GM21619 (cell line): ENCODE results near the gene WIZ.

Experiments used
- ATAC-seq: cut with Tn5 transposase; IDR thresholded peaks from one replicate; pipeline ENCODE4 v1.9.1; 2021; ENCODE audit not compliant: unreplicated experiment

Gene WIZ

DNA sequence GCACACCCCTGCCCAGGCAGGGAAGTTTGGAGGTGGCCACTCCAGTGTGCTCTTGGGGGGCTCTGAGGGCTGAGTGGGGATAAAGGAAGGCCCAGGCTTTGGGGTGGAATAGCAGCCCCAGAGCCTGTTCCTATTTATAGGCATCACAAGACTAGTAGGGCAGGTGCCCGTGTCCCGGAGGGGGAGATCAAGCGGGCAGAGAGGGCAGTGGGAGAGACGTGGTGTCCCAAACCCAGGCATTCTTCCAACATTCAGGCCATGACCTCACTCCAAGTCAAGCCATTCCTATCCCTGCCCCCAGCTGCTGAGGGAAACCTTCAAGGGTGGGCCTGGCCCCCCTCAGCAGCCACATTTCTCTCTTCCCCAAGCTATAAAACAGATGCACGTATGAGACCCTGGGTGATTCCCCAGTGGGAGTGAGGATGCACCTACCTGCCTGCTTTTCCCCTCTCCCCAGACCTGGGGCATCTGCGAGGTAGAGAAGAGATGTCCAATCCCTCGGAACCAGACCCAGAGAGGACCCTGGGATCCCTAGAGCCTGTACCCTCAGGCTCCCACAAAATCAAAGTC lies 3.9 kb downstream of the WIZ start:
- no peak for ATAC-seq

DNA sequence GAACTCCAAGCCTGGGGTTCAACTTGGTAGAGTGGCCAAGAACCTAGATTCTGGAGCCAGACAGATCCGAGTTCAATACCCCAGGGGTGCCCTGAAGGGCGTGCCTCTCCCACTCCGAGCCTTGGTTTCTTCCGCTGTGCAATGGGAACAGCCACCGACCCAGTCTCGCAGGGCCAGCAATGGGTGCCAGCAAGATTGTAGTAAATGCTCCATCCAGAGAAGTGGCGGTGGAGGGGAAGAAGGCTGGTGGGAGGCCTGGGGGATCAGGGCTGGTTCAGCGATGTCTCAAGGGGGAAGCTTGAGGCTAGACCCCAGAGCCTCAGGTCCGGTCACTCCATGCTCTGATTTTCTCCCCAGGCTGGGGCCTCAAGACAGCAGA lies 4.5 kb downstream of the WIZ start:
- no peak for ATAC-seq

DNA sequence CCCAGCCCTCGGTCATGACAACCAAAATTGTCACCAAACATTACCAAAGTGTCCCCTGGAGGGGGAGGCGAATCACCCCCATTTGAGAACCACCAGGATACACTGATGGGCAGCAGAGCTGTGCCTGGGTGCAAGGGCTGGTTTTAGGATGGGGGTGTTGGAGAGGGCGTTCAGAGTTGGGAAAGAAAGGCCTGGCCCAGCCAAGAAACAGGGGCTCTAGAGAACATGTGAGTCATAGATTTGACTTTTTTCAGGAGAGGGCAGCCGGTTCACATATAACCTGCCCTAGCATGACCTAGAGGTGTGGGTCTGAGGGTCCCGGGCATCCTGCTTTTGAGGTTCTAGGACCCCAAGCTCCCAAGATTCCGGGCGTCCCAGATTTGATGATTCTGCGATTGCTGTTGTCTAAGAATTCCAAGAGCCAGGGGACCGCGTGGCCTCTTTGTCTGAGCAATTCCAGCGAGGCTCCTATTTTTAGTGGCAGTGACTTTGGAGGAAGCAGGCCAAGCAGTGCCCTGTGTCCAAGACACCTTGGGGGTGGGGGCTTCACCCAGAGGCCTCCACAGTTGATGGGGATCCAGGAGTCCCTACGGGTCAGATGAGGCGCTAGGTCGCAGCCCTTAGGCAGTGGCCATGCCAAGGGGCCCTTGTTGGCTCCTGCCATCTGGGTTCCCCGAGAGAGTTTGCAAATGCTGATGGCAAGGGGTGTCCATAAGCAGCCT lies 5.1 kb downstream of the WIZ start:
- no peak for ATAC-seq

GRCh38 chr19:15443838-15444237 lies 5.9 kb downstream of the WIZ start:
- ATAC-seq = no peak

GRCh38 chr19:15443325-15443724 lies 6.4 kb downstream of the WIZ start:
- ATAC-seq = no peak

DNA sequence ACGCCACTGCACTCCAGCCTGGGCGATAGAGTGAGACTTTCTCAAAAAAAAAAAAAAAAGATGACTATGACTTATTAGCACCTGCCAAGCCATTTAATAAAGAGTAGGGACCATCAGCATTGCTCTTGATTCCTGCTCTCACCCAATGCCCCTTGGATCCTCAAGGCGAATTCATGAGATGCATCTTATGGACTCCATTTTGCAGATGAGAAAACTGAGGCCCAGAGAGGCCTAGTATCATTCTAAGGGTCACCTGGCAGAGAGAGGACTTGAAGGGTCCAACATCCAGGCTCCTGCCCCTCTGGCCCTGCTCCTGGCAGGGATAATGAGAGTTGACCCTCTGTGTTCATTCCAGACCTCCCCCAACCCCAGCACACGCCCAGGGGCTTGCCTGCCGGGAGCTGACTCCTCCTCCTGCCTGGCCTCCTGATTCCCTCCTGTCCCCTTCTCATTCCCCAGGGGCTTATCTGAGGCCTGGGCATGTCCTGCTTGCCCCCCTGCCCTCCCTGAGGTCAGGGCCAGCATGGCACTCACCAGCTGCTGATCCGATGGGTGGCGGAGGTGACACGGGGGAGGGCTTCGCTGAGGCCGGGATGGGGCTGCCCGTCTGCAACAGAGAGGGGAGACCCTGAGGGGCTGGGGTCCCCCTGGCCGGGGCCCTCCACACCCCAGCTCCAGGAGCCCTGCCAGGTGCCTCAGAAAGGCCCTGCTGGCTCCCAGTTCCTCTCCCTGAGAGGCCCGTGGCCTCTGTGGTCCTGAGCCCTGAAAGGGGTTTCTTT lies 7.4 kb downstream of the WIZ start:
- ATAC-seq = no peak

DNA sequence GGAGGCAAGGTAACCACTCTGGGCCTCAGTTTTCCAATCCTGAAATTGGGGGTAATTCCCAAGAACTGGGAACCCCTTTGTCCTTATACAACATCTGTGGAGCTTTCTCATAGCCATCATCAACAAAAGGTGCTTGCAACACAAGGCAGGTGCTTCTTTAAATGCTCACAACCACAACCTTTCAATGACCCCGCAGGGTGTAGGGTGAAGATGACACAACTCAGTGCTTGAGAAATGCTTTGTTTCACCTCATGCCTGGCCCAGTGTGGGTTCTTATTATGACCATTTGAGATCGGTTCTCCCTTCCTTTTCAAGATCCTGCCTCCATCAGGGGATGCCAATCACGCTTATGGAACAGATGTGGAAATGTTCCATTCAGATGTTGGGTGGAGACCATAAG lies 8.4 kb downstream of the WIZ start:
- no peak for ATAC-seq

- no peak for ATAC-seq
Measured at GRCh38 chr19:15439821-15440641, 9.7 kb downstream of the WIZ start.

DNA sequence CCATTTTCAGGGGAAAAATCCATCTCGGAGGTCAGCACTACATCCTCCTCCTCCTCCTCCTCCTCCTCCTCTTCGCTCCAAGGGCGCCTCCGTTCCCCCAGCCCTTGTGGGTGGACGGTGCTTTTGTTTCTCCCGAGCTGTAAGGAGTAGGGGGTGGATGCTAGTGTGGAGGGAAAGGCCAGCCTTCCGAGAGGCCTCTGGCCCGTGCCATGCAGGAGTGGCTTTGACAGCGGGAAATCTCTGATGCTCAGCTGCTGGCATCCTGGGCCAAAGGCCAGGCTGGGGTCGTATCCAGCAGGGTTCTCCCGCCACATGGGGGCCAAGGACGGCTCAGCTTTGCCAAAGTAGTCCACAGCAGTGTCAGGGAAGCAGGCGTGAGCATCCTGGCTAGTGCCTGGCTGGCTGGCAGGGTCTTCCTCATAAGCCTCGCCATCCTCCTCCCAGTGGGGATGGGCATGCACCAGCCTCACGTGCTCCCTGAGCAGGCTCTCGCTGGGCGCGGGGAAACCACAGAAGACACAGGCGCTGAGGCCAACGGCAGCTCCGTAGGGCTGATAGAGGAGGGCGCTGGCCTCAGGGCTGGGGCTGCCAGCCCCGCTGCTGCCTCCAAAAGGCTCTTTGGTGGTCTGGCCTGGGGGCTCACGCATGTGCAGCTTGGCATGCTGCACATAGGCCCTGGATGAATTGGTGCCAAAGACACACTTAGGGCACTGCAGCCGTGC lies 10.5 kb downstream of the WIZ start:
- no peak for ATAC-seq

DNA sequence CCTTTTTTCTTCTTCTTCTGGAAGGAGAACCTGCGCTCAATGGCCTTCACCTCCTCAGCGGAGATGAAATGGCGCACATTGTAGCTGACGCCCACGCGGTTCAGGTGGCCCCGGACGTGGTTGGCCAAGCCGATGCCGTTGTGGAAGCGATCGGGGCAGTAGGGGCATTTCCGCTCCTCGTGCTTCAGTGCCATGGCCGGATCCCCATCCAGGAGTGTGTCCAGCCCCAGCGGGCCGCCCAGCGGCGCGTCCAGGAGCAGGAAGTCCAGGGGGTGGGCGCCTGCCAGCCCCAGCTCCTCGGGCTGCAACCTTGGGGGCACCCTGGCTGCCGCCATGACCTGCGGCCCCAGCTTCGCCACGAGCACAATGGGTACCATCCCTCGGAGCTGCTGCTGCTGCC lies 11.2 kb downstream of the WIZ start:
- no peak for ATAC-seq

- no peak for ATAC-seq
Measured at GRCh38 chr19:15438124-15438496, 11.6 kb downstream of the WIZ start.

DNA sequence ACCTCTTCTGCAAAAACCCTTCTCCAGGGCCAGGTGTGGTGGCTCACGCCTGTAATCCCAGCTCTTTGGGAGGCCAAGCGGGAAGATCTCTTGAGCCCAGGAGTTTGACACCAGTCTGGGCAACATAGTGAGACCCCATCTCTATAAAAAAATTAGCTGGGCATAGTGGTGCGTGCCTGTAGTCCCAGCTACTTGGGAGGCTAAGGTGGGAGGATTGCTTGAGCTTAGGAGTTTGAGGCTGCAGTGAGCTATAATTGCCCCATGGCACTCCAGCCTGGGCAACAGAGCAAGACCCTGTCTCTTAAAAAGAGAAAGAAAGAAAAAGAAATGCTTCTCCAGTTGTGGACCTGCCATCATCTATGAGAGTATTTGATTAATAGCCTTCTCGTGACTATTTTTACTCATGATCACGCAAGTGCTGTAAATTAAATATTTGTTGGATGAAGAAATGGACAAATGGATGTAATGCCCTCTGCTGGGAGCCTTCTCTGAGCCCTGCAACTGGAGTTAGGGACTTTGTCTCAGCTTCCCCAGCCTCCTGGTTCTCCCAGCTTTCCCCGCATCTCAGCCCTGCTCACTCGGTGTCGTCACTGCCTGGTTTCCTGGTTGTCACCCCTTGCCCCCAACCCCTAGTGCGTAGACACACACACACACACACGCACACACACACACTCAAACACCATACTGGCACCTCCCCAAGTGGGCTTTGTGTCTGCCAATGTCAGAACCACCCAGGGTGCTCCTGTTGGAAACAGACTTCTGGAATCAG lies 12.2 kb downstream of the WIZ start:
- no peak for ATAC-seq

DNA sequence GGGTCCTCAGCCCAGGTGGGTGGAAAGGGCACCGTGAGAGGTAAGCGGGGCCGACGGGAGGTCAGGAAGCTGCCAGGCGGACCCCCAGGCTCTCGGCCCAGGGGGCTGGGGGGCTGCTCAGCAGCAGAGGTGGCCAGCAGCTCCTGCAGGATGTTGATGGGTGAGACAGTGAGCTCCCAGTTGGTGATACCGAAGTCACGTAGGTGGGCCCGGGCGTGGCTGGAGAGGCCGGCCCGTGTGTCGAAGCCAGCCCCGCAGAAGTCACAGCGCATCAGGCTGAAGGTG lies 13.0 kb downstream of the WIZ start:
- no peak for ATAC-seq

- no peak for ATAC-seq
Measured at GRCh38 chr19:15436012-15436825, 13.5 kb downstream of the WIZ start.

- ATAC-seq = no peak
Measured at GRCh38 chr19:15433519-15434069, 16.2 kb downstream of the WIZ start.

GRCh38 chr19:15432629-15433518 lies 16.9 kb downstream of the WIZ start:
- peak; percentile 44 for ATAC-seq

- no peak for ATAC-seq
Measured at GRCh38 chr19:15432018-15432494, 17.7 kb downstream of the WIZ start.

DNA sequence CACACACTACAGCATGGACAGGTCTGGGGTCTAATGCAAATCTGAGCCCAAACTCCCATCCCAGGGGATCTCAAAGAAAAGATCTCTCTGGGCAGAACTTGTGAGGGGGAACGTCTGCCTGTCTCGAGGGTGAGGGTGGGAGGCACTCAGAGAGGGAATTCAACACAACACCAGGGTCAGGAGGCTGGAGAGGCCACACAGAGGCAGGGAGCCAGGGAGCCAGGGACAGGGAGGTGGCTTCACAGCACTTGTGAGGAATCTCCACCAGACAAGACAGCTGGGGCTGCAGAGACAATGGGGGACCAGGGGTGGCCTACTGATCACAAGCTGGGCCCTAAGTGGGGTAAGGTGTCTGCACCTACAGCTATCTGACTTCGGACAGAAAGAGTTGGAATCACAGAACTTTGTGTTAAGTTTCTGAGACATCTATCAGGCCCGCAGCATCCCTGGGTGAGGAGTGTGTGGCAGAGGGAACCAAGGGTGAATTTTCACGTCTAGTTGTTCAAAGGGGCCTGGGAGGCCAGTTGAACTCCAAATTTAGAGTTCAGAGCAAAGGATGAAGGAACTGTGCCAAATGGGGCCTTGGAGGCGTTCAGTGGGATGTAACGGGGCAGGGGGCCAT lies 18.2 kb downstream of the WIZ start:
- no peak for ATAC-seq
